ENCODE data around the gene CEACAM16.

The CEACAM16 gene

GRCh38 chr19:44746616-44746945 is 47.6 kb downstream of the CEACAM16 start:
- Mint-ChIP-seq H3K27ac (no peak overlapping the region), H3K36me3 (ENCODE audit: low read depth) (no peaks in the 10 kb centered on the region), H3K9me3 (no peaks in the 10 kb centered on the region), H3K4me1 (peaks cover 38% of the 10 kb centered on the region), H3K27me3 (ENCODE audit: low read depth, poor library complexity) (peaks cover 69% of the 10 kb centered on the region), H3K4me3 (no peak overlapping the region)
- no peak for DNase-seq
- no peak for TF ChIP-seq CTCF (IDR thresholded peaks at IDR 0.05)

- Mint-ChIP-seq H3K27me3 (ENCODE audit: low read depth, poor library complexity) (peaks cover 75% of the 10 kb centered on the region), H3K36me3 (ENCODE audit: low read depth) (no peaks in the 10 kb centered on the region), H3K9me3 (no peaks in the 10 kb centered on the region), H3K27ac (no peak overlapping the region), H3K4me1 (peaks cover 33% of the 10 kb centered on the region), H3K4me3 (peak overlapping the region; percentile 93)
- DNase-seq: peak; percentile 70
- TF ChIP-seq CTCF (IDR thresholded peaks at IDR 0.05): no peak
Observed at GRCh38 chr19:44746946-44747738, 48.2 kb downstream of the CEACAM16 start.

- Mint-ChIP-seq H3K36me3 (ENCODE audit: low read depth) (no peaks in the 10 kb centered on the region), H3K27me3 (ENCODE audit: low read depth, poor library complexity) (peaks cover 82% of the 10 kb centered on the region)
- DNase-seq: no peak
Observed at GRCh38 chr19:44747739-44748425, 48.9 kb downstream of the CEACAM16 start.

GRCh38 chr19:44748426-44749254 is 49.7 kb downstream of the CEACAM16 start, which contains the start of gene BCL3:
BCL3 (plus strand) TSS chr19:44748708; CDS start chr19:44748791, 83 bp downstream.
- Mint-ChIP-seq H3K9me3 (no peaks in the 10 kb centered on the region), H3K27ac (no peak within 1 kb of the TSS), H3K27me3 (ENCODE audit: low read depth, poor library complexity) (peaks cover 90% of the 10 kb centered on the region), H3K4me3 (peak within 1 kb of the TSS; percentile 93), H3K36me3 (ENCODE audit: low read depth) (no peaks in the 10 kb centered on the region), H3K4me1 (peaks cover 37% of the 10 kb centered on the region)
- no peak for TF ChIP-seq CTCF (IDR thresholded peaks at IDR 0.05)
- peak; percentile 52 for DNase-seq

More at GRCh38 chr19:44747739-44748425, 48.9 kb downstream of the CEACAM16 start:
- peaks cover 33% of the 10 kb centered on the region for H3K4me1 Mint-ChIP-seq
- no peaks in the 10 kb centered on the region for H3K9me3 Mint-ChIP-seq
- peak overlapping the region; percentile 93 for H3K4me3 Mint-ChIP-seq
- H3K27ac Mint-ChIP-seq: no peak overlapping the region
- no peak for TF ChIP-seq CTCF (IDR thresholded peaks at IDR 0.05)

- peaks cover 44% of the 10 kb centered on the region for H3K4me1 Mint-ChIP-seq
- H3K27ac Mint-ChIP-seq: no peak overlapping the region
- H3K36me3 Mint-ChIP-seq (ENCODE audit: low read depth): no peaks in the 10 kb centered on the region
- H3K9me3 Mint-ChIP-seq: no peaks in the 10 kb centered on the region
- no peak for DNase-seq
- TF ChIP-seq CTCF (IDR thresholded peaks at IDR 0.05): no peak
- peak overlapping the region; percentile 74 for H3K4me3 Mint-ChIP-seq
- peaks cover 96% of the 10 kb centered on the region for H3K27me3 Mint-ChIP-seq (ENCODE audit: low read depth, poor library complexity)
Observed at GRCh38 chr19:44749292-44749691, 50.3 kb downstream of the CEACAM16 start.
